Measurements from ENCODE around the gene TTLL5.
"Not testable (repeated sequence)": the region's sequence is repeated elsewhere in the genome, so short reads cannot be mapped to it uniquely, and the experiment has no call there.

TTLL5 gene

GRCh38 chr14:75650253-75651058 is 10.6 kb upstream of the TTLL5 start:
- FAIRE-seq: no peak

- FAIRE-seq: no peak
These were observed 7.5 kb upstream of the TTLL5 start for GRCh38 chr14:75653563-75653962.

DNA sequence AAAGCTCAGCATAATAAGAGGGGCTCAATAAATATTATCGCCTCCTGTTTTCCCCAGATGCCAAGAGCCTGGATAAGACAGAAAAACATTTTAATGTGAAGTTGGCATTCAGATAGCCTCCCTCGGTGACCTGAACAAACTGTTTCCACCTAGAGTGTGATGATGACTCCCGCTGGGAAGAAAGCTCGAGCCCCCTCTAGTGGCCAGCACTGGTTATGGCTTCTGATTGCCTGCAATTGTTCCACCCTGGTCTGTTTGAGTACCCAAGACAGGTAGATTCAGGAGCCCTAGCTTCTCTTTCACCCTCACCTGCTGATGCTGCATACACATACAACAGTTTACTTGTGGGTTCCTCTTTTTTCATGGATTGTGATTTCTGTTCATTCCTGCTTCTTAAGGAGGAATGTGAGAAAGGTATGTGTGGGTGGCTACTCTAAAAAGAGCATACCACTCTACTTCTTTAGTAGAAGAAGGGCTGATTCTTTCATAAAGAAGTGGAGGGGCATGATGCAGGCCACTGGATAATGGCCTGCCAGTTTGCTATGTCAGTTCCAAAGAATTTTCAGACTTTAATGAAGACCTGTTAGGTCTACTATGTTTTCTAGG is 6.8 kb upstream of the TTLL5 start:
- FAIRE-seq: no peak

DNA sequence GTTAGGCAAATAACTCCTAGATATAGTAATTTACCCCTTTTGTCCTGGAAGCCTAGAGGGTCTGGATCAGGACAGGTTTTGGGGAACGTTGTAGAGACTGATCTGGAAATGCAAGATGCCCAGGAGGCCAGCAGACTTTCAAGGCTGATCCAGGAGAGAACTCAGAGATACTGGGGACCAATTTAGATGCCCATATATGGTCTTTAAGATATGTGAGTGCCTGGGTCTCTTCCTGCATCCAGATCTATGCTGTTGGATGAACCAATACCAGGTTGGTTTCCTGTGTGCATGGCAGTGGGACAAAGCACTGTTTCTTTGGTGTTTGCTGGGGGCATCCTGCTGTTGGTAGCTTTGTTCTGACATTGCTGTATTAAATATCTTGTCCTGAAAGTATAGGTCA is 5.8 kb upstream of the TTLL5 start:
- no peak for FAIRE-seq

DNA sequence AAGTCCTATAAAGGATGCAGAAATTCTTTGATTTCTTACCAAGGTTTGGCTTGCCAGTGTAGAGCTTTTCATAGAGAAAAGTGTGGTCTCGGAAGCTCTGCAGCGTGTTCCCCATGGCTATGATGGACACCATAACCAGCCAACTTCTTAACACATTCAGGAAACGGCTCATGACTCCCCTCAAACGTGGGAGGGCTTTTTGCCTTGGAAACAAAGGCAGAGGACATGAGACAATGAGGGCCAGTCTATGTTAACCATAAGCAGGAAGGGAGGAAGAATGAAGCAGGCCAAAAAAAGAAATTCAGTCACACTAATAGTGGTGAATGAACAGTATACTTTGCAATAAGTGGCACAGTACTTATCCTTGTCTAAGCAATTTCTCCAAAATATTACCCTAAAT is 3.7 kb upstream of the TTLL5 start:
- FAIRE-seq: no peak

DNA sequence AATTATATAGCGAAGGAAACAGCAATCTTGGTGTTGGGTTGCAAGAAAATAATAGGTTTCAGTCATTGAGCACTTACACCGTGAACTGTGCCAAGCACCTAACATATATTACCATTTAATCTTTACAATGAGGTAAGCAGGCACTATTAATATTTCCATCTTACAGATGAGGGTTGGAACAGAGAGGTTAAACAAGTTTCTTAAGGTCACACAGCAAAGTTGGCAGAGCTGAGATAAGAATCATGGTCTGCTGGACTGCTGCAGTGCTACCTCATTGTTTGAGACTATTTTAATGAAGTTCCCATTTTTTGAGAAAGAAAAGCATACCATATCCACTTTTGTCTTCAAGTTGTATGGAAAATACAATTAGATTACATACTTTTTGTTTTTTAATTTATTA is 2.1 kb upstream of the TTLL5 start:
- FAIRE-seq: no peak

- FAIRE-seq: no peak
These were observed 812 bp upstream of the TTLL5 start for GRCh38 chr14:75660238-75660629.

- FAIRE-seq: no peak
These were observed 411 bp downstream of the TTLL5 start for GRCh38 chr14:75661499-75661814.

GRCh38 chr14:75662966-75663365 is 1.9 kb downstream of the TTLL5 start:
- FAIRE-seq: no peak

DNA sequence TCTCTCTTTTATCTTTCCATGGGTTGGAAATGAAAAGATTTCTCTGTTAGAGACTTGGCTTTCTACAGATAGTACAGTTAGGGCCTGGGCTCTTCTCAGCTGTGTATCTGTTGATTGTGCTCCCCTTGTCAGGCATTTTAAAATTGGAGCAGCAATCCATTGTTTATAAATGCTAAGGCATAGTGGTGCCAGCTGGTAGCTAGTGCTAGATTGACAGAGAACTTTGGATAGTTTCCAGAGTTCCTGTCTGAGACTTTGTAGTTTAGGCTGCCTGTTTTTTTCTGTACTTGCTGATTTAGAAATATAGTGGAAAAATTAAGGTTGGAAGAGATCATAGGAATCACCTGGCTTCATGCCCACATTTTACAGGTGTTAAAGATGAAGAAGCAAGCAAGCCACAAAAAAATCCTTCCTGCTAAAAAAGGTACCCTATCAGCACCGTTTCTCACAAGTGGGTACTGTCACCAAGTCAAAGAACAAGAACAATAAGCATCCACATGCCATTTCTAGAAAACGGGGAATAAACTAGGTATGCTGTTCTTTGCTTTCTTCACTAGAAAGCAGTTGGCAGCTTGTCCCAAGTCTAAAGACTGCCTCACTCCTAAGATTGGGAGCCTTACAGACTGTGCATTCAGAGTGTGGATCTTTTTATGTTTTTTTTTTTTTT is 6.2 kb downstream of the TTLL5 start:
- FAIRE-seq: no peak

GRCh38 chr14:75672605-75673192 is 11.7 kb downstream of the TTLL5 start:
- FAIRE-seq: no peak

DNA sequence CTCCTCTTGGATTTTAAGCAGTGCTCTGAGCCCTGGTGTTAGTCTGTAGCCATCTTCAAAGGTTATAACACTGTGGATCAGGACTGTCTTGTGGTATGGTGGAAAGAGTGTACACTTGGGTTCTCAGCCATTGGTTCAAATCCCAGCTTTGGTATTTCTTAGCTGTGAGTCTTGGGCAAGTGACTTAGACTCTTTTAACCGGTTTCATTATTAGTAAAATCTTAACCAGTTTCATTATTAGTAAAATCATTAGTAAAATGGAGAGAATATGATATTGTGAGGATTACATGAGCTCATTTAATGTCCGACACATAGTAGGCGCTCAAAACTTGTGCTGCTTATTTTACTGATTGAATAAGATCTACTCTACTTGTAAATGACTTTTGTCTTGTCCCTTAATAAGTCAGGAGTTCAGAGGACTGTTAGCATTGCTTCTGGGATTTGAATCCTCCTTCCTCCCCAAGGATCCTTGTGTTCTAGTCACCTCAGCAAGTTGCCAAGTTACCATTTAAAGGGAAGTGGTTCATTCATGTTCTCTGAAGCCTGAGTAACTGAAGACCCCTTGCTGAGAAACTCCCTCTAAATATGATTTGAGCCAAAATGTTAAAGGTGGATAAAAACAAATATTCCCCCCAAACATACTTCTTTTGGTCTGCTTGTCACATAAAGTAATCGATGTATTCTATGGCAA is 12.4 kb downstream of the TTLL5 start:
- FAIRE-seq: no peak

DNA sequence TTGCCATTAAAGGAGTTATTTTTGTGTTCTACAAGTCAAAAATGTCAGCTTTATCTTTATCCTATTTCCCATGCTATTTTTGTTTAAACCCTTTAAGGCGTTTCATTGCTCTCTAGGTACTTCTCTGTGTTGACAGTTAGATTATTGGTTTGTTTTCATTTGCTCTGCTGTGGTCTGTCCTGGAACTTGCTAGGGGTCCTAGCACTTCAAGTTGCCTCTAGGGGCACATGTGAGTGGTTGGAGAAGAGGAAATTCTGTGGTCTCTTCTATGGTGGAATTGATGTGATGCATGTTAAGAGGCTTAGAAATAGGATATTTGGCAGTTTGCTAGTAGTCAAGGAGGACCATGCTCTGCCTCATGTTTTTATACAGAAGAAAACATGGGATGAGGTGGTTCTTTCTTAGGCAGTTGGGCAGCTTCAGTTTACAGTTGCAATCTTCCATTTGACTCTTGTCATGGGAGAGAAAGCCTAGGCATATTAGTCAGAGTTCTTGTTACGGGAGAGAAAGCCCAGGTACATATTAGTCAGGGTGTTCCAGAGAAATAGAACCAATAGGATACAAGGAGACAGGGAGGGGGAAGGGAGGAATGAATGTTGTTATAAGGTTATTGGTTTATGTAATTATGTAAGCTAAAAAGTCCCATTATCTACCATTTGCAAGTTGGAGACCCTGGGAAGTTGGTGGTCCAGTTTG is 14.4 kb downstream of the TTLL5 start:
- FAIRE-seq: no peak

- FAIRE-seq: no peak
These were observed 24.9 kb downstream of the TTLL5 start for GRCh38 chr14:75685910-75686309.

DNA sequence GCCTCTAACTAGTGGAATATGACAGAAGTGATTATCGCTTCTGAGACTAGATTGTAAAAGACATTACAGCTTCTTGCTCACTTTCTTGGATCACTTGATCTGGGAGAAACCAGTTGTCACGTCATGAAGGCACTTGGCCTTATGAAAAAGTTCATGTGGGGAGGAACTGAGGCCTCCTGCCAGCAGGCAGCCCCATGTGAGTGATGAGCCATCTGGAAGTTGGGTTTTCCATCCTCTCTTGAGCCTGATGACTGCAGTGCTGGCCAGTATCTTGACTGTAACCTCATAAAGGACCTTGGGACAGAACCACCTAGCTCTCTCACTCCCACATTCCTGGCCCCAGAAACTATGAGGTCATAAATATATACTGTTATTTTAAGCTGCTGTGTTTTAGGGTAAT is 28.0 kb downstream of the TTLL5 start:
- no peak for FAIRE-seq

DNA sequence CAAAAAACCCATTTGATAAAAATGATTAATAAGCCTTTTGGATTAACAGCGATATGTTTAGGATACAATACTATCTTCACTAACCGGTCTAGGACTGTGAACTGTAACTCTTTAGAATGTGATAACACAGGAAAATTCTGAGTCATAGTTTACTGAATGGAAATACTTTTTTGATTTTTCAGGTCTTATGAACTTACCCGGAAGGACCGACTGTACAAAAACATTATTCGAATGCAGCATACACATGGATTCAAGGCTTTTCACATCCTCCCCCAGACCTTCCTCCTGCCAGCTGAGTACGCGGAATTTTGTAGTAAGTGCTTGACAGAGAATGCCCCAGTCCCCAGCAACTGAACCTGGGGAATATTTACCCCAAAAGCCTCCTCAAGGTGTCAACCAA is 29.0 kb downstream of the TTLL5 start:
- FAIRE-seq: no peak

GRCh38 chr14:75695025-75695424 is 34.0 kb downstream of the TTLL5 start:
- FAIRE-seq: not testable (repeated sequence)

GRCh38 chr14:75697386-75697785 is 36.3 kb downstream of the TTLL5 start:
- no peak for FAIRE-seq

DNA sequence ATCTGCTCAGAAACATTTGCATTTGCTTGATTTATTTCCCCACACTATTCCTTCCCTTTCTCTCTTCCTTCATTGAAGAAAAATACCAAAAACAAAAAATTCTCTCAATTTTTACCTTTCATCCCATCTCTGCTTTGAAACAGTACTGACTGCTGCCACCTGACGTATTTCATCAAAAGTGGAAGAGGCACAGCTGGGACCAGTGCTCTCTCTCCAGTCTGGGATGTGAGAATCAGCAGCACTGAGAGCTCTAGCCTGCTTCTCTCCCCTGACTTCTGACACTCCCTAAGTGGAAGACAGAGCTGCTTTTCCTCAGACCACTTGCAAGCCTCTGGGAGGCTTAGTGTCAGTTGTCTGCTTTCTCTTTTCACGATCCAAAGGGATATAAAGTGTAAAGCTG is 36.9 kb downstream of the TTLL5 start:
- FAIRE-seq: no peak

- FAIRE-seq: no peak
These were observed 38.3 kb downstream of the TTLL5 start for GRCh38 chr14:75699331-75699730.

DNA sequence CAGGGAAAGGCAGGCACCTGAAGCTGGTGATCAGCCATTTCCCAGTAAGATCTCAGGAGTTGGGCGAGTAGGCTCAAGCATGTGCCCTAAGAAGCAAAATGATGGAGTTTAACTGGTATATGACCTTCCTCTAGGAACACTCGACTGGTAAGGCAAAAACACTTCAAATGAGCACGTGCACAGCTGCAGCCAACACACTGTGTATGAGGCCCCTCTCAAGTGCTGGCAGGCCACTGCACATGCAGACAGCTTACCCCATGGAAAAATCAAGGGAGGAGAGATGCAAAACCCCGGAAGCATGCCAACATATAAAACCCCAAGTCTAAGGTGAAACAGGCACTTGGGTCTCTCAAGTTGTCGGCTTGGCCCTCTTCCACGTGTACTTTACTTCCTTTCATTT is 39.2 kb downstream of the TTLL5 start:
- FAIRE-seq: no peak

DNA sequence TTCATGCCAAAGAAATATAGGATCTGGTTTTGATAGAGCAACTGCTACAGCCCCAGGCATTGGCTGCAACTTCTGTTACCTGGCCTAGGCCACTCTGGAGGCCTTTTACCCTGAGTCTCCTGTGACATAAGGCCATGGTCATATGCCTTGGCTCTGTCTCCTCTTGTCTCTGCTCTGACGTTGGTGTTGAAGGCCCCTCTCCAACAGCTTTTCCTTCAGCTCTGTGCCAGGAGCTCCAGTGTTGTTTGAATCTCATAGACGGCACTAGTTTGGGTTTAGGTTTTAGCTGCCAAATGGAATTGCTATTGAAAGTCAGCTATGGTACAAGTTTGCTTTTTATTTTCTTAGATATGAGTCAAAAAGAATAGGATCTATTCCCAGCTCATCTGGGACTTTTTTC is 41.1 kb downstream of the TTLL5 start:
- FAIRE-seq: no peak
